ENCODE data around the gene GPN2.
"Not testable (repeated sequence)": the region's sequence is repeated elsewhere in the genome, so short reads cannot be mapped to it uniquely, and the experiment has no call there.

- TF ChIP-seq, protein P1, sequence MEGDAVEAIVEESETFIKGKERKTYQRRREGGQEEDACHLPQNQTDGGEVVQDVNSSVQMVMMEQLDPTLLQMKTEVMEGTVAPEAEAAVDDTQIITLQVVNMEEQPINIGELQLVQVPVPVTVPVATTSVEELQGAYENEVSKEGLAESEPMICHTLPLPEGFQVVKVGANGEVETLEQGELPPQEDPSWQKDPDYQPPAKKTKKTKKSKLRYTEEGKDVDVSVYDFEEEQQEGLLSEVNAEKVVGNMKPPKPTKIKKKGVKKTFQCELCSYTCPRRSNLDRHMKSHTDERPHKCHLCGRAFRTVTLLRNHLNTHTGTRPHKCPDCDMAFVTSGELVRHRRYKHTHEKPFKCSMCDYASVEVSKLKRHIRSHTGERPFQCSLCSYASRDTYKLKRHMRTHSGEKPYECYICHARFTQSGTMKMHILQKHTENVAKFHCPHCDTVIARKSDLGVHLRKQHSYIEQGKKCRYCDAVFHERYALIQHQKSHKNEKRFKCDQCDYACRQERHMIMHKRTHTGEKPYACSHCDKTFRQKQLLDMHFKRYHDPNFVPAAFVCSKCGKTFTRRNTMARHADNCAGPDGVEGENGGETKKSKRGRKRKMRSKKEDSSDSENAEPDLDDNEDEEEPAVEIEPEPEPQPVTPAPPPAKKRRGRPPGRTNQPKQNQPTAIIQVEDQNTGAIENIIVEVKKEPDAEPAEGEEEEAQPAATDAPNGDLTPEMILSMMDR (IDR thresholded peaks at IDR 0.05; ENCODE audit: poor library complexity, severe bottlenecking): not testable (repeated sequence)
- TF ChIP-seq POLR2AphosphoS5 (IDR thresholded peaks at IDR 0.05); EZH2 (IDR thresholded peaks at IDR 0.05; ENCODE audit: borderline replicate concordance, insufficient read depth, low read length, poor library complexity, severe bottlenecking); RAD21 (conservative IDR thresholded peaks at IDR 0.05); SMC3 (conservative IDR thresholded peaks at IDR 0.05; ENCODE audit: poor library complexity); TAF1 (IDR thresholded peaks at IDR 0.05; ENCODE audit: low read depth); EP300 (conservative IDR thresholded peaks at IDR 0.05; ENCODE audit: poor library complexity, severe bottlenecking); MXI1 (conservative IDR thresholded peaks at IDR 0.05; ENCODE audit: poor library complexity, severe bottlenecking): not testable (repeated sequence)
- TF ChIP-seq, protein P2, sequence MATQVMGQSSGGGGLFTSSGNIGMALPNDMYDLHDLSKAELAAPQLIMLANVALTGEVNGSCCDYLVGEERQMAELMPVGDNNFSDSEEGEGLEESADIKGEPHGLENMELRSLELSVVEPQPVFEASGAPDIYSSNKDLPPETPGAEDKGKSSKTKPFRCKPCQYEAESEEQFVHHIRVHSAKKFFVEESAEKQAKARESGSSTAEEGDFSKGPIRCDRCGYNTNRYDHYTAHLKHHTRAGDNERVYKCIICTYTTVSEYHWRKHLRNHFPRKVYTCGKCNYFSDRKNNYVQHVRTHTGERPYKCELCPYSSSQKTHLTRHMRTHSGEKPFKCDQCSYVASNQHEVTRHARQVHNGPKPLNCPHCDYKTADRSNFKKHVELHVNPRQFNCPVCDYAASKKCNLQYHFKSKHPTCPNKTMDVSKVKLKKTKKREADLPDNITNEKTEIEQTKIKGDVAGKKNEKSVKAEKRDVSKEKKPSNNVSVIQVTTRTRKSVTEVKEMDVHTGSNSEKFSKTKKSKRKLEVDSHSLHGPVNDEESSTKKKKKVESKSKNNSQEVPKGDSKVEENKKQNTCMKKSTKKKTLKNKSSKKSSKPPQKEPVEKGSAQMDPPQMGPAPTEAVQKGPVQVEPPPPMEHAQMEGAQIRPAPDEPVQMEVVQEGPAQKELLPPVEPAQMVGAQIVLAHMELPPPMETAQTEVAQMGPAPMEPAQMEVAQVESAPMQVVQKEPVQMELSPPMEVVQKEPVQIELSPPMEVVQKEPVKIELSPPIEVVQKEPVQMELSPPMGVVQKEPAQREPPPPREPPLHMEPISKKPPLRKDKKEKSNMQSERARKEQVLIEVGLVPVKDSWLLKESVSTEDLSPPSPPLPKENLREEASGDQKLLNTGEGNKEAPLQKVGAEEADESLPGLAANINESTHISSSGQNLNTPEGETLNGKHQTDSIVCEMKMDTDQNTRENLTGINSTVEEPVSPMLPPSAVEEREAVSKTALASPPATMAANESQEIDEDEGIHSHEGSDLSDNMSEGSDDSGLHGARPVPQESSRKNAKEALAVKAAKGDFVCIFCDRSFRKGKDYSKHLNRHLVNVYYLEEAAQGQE (IDR thresholded peaks at IDR 0.05; ENCODE audit: borderline replicate concordance): not testable (repeated sequence)
Observed at GRCh38 chr1:26881611-26882010, 8.5 kb downstream of the GPN2 start.
